GM19193 (cell line): ENCODE data around the gene MRPS23.

Experiments used
- POLR2A ChIP-seq: IDR thresholded peaks from 4 replicates; pipeline ENCODE4 v1.6.1; 2011; ENCODE audit not compliant: insufficient read depth, insufficient read length; ENCODE audit errors: extremely low read depth

MRPS23 gene

DNA sequence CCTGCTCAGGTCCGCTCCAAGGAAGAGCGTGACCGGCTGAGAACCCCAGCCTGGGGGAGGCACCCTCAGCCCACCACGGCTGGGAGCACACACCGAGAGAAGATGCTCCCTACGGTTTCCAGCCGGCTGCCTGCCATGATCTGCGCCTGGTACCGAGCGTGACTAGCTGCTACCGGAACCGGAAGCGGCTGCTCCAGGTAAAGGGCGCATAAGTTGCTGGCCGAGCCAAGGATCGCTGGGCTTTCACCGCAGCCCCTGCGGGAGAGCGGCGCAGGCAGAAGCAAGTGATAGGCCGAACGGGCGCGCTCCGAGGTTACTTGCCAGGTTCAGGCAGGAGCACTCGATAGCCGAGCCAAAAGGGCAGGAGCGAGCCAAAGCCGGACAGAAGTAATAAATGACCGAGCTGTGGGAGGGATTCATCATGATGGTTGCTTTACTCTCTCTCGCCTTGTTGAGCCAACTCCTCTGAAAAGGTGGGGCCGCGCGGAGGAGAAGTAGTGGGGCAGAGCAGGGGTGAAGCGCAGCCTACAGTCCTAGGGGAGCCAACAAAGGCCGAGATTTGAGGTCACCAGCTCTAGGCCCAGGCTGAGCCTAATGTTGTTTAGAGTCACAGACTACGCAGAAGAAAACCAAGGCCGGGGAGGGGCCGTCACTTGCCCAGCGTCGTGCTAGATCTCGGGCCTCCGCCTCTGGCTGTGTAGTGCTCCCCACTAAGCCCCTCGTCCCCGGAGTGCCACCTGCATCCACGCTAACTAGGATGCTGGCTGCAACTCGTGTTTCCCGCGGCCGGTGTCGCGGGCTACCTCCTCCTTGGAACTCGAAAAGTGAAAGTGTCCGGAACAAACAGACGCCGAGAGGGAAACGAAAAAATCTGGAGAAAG, at the start of gene MRPS23:
TSS of gene MRPS23 (minus strand) at position 171 of the 881 bp plus-strand sequence. CDS start at position 137, 34 bp downstream.
- TF ChIP-seq POLR2A: peak; percentile 89

DNA sequence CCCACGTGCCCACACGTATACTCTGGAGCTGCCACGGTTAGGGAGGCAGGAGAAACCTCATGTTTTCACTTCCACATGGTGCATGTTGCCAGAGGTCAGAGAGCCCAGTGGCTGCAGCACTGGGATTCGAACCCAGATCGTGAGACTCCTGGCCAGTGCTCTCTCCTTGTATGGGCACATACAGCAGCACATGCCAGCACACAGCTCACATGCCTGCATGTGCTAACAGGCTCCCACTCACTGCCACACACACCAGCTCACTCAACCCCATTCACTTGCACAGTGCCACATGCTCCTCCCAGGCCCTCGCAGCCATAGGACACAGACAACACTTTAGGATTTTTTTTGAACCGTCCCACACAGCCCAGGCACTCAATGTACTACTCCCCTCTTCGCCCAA, 49.5 kb upstream of the MRPS23 start:
- TF ChIP-seq POLR2A: no peak

GRCh38 chr17:57898487-57899311, 48.9 kb upstream of the MRPS23 start:
- TF ChIP-seq POLR2A: no peak

DNA sequence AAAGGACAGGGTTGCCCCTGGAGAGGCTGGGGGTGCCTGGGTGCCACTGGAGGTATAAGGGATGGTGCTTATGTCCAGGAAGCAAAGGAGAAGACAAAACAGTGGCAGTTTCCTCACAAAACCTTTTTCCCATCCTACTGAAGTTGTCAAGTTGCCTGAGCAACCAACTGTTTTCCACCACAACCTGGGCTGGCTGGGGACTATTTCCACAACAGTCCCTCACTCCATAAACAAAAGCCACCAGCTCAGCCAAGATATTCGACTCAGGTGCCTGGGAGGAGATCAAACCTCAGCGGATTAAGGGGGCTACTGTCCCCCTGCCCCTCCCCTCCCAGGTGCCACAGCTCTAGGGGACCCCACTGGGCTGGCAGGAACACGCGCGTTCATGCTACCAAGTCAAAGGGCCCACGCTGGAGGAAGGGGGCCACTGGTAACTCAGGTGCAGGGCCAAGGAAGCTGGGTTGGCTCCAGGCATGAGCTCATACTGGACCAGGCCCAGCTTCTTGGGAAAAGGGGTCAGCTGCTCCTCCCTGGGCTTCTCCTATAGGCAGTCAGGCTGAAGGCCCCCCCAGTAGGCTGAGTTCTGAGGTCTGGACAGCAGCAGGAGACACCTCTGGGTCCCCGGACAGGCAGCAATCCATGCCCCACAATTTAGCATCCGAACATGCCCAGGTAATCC, 45.7 kb upstream of the MRPS23 start:
- no peak for TF ChIP-seq POLR2A

DNA sequence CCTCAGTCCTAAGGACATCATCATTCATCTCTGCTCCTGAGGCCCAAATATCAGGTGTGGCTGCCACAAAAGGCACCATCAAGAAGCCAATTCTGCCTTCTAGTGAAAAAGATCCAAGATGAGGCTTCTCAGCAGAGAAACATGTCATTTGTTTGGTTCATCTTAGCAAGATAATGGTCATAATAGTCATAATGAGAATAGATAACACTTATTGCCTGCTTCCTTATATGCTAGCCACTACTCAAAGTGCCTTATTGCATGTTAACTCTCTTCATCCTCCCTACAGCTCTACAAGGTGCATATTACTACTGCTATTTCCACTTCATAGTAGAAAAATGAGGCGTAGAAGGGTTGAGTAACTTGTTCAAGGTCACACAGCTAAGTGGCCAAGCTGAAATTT, 45.0 kb upstream of the MRPS23 start:
- TF ChIP-seq POLR2A: no peak

- TF ChIP-seq POLR2A: no peak
Observed at GRCh38 chr17:57892820-57893595, 43.2 kb upstream of the MRPS23 start.

GRCh38 chr17:57892146-57892819, 42.4 kb upstream of the MRPS23 start:
- no peak for TF ChIP-seq POLR2A

GRCh38 chr17:57890857-57891232, 41.0 kb upstream of the MRPS23 start:
- TF ChIP-seq POLR2A: no peak

GRCh38 chr17:57889892-57890856, 40.3 kb upstream of the MRPS23 start:
- TF ChIP-seq POLR2A: no peak

DNA sequence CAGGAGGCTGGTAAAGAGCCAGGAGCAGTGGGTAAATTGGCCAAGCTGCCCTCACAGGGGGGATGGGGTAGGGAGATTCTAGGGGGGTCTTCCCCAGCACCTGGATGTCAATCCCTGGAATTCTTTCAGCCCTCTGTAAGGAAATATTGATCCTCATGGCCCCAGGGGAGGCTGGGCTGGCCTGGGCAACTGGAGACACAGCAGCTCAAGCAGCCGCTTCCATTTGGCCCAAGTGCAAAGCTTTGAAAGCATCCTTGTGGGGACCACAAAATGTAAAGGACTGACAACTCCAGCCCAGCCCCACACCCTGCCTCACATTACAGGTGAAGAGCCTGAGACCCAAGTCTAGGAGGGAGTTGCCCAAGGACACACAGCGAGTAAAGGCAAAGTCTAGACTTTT, 39.4 kb upstream of the MRPS23 start:
- no peak for TF ChIP-seq POLR2A

- TF ChIP-seq POLR2A: no peak
Observed at GRCh38 chr17:57888311-57889216, 38.7 kb upstream of the MRPS23 start.

GRCh38 chr17:57887161-57887560, 37.3 kb upstream of the MRPS23 start:
- TF ChIP-seq POLR2A: no peak
